ENCODE data around the gene MAPK7.

- TF ChIP-seq GTF3C2 (IDR thresholded peaks at IDR 0.05; ENCODE audit: borderline replicate concordance, extremely low read depth, insufficient read length) = no peak
- TF ChIP-seq MAX (CRISPR knock-in tag; IDR thresholded peaks at IDR 0.05) = no peak
- TF ChIP-seq CBFB (CRISPR knock-in tag; IDR thresholded peaks at IDR 0.05) = no peak
- TF ChIP-seq TAF1 (IDR thresholded peaks at IDR 0.05; ENCODE audit: control insufficient read depth, extremely low read depth, insufficient read depth, low read length, severe bottlenecking) = no peak
- no peak for TF ChIP-seq SOX6 (IDR thresholded peaks at IDR 0.05)
- TF ChIP-seq CREB1 (IDR thresholded peaks at IDR 0.05) = no peak
- TF ChIP-seq CREB1 (CRISPR knock-in tag; IDR thresholded peaks at IDR 0.05) = no peak
- no peak for TF ChIP-seq ZBTB7A (IDR thresholded peaks at IDR 0.05; ENCODE audit: borderline replicate concordance, control insufficient read depth, low read depth, low read length)
- TF ChIP-seq CTCF (IDR thresholded peaks at IDR 0.05 in 2 of 3, conservative IDR thresholded peaks at IDR 0.05 in 1 of 3; ENCODE audit: insufficient read depth in 2 of 3, low read depth in 1 of 3, low read length in 3 of 3) = no peak
- no peak for TF ChIP-seq DMBX1 (CRISPR knock-in tag; IDR thresholded peaks at IDR 0.05; ENCODE audit: borderline replicate concordance)
- TF ChIP-seq HDAC2 (IDR thresholded peaks at IDR 0.05) = no peak
- TF ChIP-seq EZH2 (IDR thresholded peaks at IDR 0.05; ENCODE audit: borderline replicate concordance, low read depth, low read length) = no peak
- TF ChIP-seq SNAPC5 (CRISPR knock-in tag; IDR thresholded peaks at IDR 0.05) = no peak
- TF ChIP-seq POLR2AphosphoS2 (IDR thresholded peaks at IDR 0.05; ENCODE audit: low read length) = no peak
- no peak for TF ChIP-seq FOXP1 (CRISPR knock-in tag; IDR thresholded peaks at IDR 0.05)
Observed at GRCh38 chr17:19368229-19368628, 10.1 kb upstream of the MAPK7 start.

Measured in K562 (cell line).